Activated T-helper 17 cell treated with anti-CD3 and anti-CD28 coated beads, Interleukin-2, amount 50 U/mL, for 72 hours (primary cell): ENCODE results near the gene NME2. TPM values are rescaled to one million over a fixed set of nuclear protein-coding genes. Genes with fewer than 3 reads are reported as not detected.
"Not testable (repeated sequence)": the region's sequence is repeated elsewhere in the genome, so short reads cannot be mapped to it uniquely, and the experiment has no call there.

Experiments
- ATAC-seq: fragments of 150-1000 bp; cut with Tn5 transposase; replicated peaks from 2 replicates; pipeline ENCODE4 v1.10.0; 2021; ENCODE audit warnings: mild to moderate bottlenecking, moderate library complexity
- H3K27ac Mint-ChIP-seq: one replicate; pipeline ENCODE4 v1.8.0; 2022; ENCODE audit warnings: mixed read lengths
- H3K27me3 Mint-ChIP-seq: one replicate; pipeline ENCODE4 v1.8.0; 2022; ENCODE audit warnings: mixed read lengths
- H3K36me3 Mint-ChIP-seq: one replicate; pipeline ENCODE4 v1.8.0; 2022; ENCODE audit warnings: low read depth, mild to moderate bottlenecking, mixed read lengths
- H3K4me1 Mint-ChIP-seq: one replicate; pipeline ENCODE4 v1.8.0; 2022; ENCODE audit warnings: mixed read lengths
- H3K4me3 Mint-ChIP-seq: one replicate; pipeline ENCODE4 v1.8.0; 2022; ENCODE audit warnings: mild to moderate bottlenecking, mixed read lengths
- H3K9me3 Mint-ChIP-seq: one replicate; pipeline ENCODE4 v1.8.0; 2022; ENCODE audit warnings: mixed read lengths
- total RNA-seq, 2 donors: library from RNA; stranded (reverse); gene quantifications; one replicate each; pipeline ENCODE4 v1.2.3, GENCODE V29; 2022

NME2 gene
- total RNA-seq, 2 donors from 2014 or later: 489 to 772 TPM

DNA sequence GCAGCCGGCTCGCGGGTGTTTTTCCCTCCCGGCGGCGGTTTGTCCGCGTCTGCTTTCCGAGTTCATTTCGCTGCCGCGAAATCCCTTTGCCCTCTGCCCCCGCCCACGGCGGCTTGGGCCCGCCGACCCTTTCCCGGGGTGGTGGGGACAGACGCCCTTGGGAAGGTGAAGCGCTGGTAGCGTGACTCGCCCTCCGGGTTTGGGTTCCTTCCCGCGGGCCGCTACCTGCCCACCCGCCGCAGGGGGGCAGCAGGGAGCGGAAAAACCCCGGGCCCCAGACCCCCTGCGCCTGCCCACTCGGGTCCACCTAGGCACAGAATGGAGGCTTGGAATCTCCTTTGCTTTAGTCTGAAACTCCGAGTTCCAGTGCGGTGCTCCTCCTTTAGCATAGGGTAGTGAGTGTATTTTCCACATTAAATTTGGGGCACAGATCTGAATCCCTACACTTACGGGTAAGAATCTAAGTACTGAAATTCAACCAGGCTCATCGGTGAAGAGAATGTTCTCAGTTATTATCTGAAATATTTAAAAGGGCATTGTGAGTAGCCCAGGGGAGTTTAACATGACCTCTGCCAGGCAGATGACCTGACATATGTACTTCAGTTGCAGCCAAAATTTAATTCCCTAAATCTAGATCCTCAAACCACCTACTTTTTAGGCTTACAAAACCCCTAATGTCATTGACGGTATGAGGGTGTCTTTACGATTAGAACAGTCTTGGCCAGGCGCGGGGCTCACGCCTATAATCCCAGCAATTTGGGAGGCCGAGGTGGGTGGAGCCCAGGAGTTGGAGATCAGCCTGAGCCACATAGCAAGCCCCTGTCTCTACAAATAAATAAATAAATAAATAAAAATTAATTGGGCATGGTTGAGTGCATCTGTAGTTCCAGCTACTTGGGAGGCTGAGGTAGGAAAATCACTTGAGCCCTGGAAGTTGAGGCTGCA, 1.0 kb downstream of the NME2 start:
- Mint-ChIP-seq H3K4me3 (peak overlapping the region; percentile 88), H3K9me3 (no peaks in the 10 kb centered on the region), H3K36me3 (peaks cover 83% of the 10 kb centered on the region), H3K4me1 (peaks cover 25% of the 10 kb centered on the region), H3K27me3 (no peaks in the 10 kb centered on the region), H3K27ac (peak overlapping the region; percentile 82)
- ATAC-seq: peak; percentile 63

DNA sequence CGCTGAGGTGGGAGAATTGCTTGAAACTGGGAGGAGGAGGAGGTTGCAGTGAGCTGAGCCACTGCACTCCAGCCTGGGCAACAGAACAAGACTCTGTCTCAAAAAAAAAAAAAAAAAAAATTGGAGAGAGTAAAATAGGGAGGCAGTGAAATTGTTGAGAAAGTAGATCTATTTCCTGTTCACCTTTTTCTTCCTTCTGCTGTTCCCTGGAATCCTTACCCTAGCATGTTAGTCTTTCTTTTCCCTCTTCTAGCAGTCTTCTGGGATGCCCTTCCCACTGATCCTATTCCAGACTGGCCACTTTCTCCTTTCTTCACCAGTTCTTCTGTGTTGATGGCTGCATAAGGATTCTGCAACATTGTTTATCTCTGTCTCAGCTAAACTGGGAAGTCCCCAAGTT, 3.1 kb downstream of the NME2 start:
- peaks cover 25% of the 10 kb centered on the region for H3K4me1 Mint-ChIP-seq
- H3K27ac Mint-ChIP-seq: peak overlapping the region; percentile 81
- no peak for ATAC-seq
- H3K9me3 Mint-ChIP-seq: no peaks in the 10 kb centered on the region
- peak overlapping the region; percentile 29 for H3K4me3 Mint-ChIP-seq
- peaks cover 80% of the 10 kb centered on the region for H3K36me3 Mint-ChIP-seq
- H3K27me3 Mint-ChIP-seq: no peaks in the 10 kb centered on the region

- no peak for ATAC-seq
- H3K36me3 Mint-ChIP-seq: peaks cover 81% of the 10 kb centered on the region
- H3K4me1 Mint-ChIP-seq: peaks cover 17% of the 10 kb centered on the region
- no peak overlapping the region for H3K27ac Mint-ChIP-seq
- H3K27me3 Mint-ChIP-seq: no peaks in the 10 kb centered on the region
- no peak overlapping the region for H3K4me3 Mint-ChIP-seq
- no peaks in the 10 kb centered on the region for H3K9me3 Mint-ChIP-seq
Measured at GRCh38 chr17:51170736-51171135, 4.5 kb downstream of the NME2 start.

DNA sequence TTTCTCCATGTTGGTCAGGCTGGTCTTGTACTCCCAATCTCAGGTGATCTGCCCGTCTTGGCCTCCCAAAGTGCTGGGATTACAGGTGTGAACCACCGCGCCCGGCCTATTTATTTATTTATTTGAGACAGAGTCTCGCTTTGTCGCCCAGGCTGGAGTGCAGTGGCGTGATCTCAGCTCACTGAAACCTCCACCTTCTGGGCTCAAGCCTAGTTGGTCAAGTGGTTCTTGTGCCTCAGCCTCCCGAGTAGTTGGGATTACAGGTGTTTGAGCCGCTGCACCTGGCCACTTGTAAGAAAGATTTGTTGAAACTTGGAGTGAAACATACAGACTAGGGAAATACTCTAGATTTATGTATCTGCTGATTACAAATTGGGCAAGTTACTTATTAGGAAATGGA, 5.8 kb downstream of the NME2 start:
- peaks cover 15% of the 10 kb centered on the region for H3K4me1 Mint-ChIP-seq
- not testable (repeated sequence) for H3K27me3 Mint-ChIP-seq, H3K4me3 Mint-ChIP-seq, H3K27ac Mint-ChIP-seq, ATAC-seq, H3K9me3 Mint-ChIP-seq
- peaks cover 80% of the 10 kb centered on the region for H3K36me3 Mint-ChIP-seq

DNA sequence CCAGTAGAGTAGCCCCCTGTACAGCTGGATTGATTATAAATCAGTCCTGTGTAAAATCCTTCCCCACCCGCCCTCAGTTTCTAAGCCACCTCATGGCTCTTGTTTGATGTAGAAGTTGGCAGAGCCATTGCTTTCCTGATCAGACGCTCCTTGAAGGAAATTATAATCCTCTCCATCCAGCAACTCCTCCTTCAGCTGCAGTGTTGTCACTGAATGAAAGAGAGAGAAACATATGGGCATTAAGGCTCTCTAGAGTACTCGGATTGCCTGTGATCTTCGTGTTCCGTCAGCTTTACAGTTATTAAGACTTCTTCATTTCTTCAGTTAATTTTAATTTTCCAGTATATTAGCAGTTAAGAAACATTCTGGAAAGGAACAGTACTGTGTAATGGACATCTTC, 14.3 kb downstream of the NME2 start:
- no peak overlapping the region for H3K27ac Mint-ChIP-seq
- no peak for ATAC-seq
- peaks cover 70% of the 10 kb centered on the region for H3K36me3 Mint-ChIP-seq
- no peak overlapping the region for H3K4me3 Mint-ChIP-seq
- H3K27me3 Mint-ChIP-seq: no peaks in the 10 kb centered on the region
- H3K9me3 Mint-ChIP-seq: no peaks in the 10 kb centered on the region
- no peaks in the 10 kb centered on the region for H3K4me1 Mint-ChIP-seq

DNA sequence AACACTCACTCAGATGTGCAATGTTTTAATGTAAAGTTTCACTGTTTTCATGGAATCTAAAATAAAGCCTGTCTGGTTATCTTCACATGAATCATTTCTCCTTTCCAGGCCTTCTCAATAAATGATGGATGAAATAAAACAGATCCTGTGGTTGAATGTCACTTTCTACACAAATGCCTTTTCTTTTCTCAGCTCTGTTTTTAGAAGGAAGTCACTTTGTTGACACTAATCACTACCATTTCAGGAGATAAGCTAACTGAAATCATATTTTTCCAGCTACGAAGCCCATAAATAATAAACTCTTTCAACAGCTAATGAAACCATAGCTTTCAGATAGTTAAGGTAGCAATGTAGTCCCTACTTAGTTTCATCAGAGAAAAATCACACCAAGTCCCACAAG, 17.9 kb downstream of the NME2 start:
- Mint-ChIP-seq H3K9me3 (no peaks in the 10 kb centered on the region), H3K36me3 (peaks cover 91% of the 10 kb centered on the region), H3K4me1 (peaks cover 5% of the 10 kb centered on the region), H3K27ac (peak overlapping the region; percentile 40), H3K27me3 (no peaks in the 10 kb centered on the region), H3K4me3 (no peak overlapping the region)
- ATAC-seq: no peak

DNA sequence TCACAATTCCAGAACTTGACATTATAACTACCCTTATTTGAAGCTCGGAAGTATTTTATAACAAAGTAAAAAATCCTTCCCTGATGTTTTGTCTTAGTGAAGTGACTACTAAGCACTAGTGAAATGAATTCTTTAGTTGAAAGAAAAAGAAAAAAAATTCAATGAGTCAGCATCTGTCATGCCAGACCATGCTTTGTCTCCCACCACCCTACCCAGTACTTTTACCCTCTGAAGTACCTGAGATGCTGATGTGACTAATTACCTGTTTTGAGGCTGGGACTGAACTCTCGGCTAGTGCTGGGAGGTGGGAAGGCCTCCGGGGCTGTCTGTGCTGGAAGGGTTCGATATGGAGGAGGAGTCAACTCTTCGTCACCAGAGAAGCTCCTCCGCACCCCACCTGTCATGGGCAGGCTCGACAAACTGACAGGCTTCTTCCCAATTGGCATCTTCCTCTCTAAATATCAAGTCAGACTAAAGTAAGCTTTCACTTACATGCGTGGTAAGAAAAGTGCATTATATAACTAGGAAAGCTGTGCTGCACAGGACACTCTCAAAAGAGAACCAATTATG, 19.6 kb downstream of the NME2 start:
- Mint-ChIP-seq H3K27ac (no peak overlapping the region), H3K36me3 (peaks cover 95% of the 10 kb centered on the region), H3K27me3 (no peaks in the 10 kb centered on the region), H3K4me3 (no peak overlapping the region), H3K9me3 (no peaks in the 10 kb centered on the region), H3K4me1 (peaks cover 5% of the 10 kb centered on the region)
- no peak for ATAC-seq

GRCh38 chr17:51188271-51188833, 22.1 kb downstream of the NME2 start:
- Mint-ChIP-seq H3K27ac (no peak overlapping the region), H3K36me3 (peaks cover 96% of the 10 kb centered on the region), H3K9me3 (no peaks in the 10 kb centered on the region), H3K4me3 (no peak overlapping the region), H3K27me3 (no peaks in the 10 kb centered on the region), H3K4me1 (peaks cover 5% of the 10 kb centered on the region)
- ATAC-seq: no peak

GRCh38 chr17:51189162-51189561, 23.0 kb downstream of the NME2 start:
- Mint-ChIP-seq H3K27ac (no peak overlapping the region), H3K9me3 (no peaks in the 10 kb centered on the region), H3K4me3 (no peak overlapping the region), H3K4me1 (peaks cover 5% of the 10 kb centered on the region), H3K36me3 (peaks cover 95% of the 10 kb centered on the region), H3K27me3 (no peaks in the 10 kb centered on the region)
- no peak for ATAC-seq

GRCh38 chr17:51189628-51190027, 23.4 kb downstream of the NME2 start:
- H3K36me3 Mint-ChIP-seq: peaks cover 95% of the 10 kb centered on the region
- H3K27ac Mint-ChIP-seq: no peak overlapping the region
- peaks cover 5% of the 10 kb centered on the region for H3K4me1 Mint-ChIP-seq
- no peak overlapping the region for H3K4me3 Mint-ChIP-seq
- no peaks in the 10 kb centered on the region for H3K27me3 Mint-ChIP-seq
- ATAC-seq: no peak
- H3K9me3 Mint-ChIP-seq: no peaks in the 10 kb centered on the region

- no peak for ATAC-seq
- H3K4me1 Mint-ChIP-seq: no peaks in the 10 kb centered on the region
- H3K36me3 Mint-ChIP-seq: peaks cover 79% of the 10 kb centered on the region
- H3K27me3 Mint-ChIP-seq: no peaks in the 10 kb centered on the region
- H3K27ac Mint-ChIP-seq: no peak overlapping the region
- H3K4me3 Mint-ChIP-seq: no peak overlapping the region
- H3K9me3 Mint-ChIP-seq: no peaks in the 10 kb centered on the region
Measured at GRCh38 chr17:51191895-51192294, 25.7 kb downstream of the NME2 start.

- Mint-ChIP-seq H3K4me1 (no peaks in the 10 kb centered on the region), H3K4me3 (no peak overlapping the region), H3K9me3 (no peaks in the 10 kb centered on the region), H3K27ac (peak overlapping the region; percentile 9), H3K36me3 (peaks cover 78% of the 10 kb centered on the region), H3K27me3 (no peaks in the 10 kb centered on the region)
- ATAC-seq: no peak
Measured at GRCh38 chr17:51197754-51198153, 31.5 kb downstream of the NME2 start.

DNA sequence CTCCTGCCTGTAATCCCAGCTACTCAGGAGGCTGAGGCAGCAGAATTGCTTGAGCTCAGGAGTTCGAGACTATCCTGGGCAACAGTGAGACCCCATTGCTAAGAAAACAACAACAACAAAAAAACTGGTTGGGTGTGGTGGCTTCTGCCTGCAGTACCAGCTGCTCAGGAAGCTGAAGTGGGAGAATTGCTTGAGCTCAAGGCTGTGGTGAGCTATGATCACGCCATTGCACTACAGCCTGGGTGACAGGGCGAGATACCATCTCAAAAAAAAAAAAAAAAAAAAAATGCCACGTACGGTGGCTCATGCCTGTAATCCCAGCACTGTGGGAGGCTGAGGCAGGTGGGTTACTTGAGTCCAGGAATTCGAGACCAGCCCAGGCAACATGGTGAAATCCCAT, 34.1 kb downstream of the NME2 start:
- H3K4me1 Mint-ChIP-seq: no peaks in the 10 kb centered on the region
- H3K9me3 Mint-ChIP-seq: no peaks in the 10 kb centered on the region
- H3K4me3 Mint-ChIP-seq: no peak overlapping the region
- H3K27ac Mint-ChIP-seq: no peak overlapping the region
- ATAC-seq: peak; percentile 23
- peaks cover 79% of the 10 kb centered on the region for H3K36me3 Mint-ChIP-seq
- H3K27me3 Mint-ChIP-seq: no peaks in the 10 kb centered on the region

DNA sequence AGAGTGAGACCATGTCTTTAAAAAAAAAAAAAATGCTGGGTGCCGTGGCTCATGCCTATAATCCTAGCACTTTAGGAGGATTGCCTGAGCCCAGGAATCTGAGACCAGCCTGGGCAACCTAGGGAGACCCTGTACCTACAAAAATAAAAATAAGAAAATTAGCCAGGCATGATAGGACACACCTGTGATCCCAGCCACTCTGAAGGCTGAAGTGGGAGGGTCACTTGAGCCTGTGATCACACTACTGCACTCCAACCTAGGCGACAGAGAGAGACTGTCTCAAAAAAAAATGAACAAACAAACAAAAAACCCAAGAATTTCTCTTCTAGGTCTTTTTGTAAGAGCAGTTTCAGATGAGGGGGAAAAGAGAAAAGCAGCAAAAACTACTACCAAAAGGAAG, 34.6 kb downstream of the NME2 start:
- Mint-ChIP-seq H3K9me3 (no peaks in the 10 kb centered on the region), H3K27ac (peak overlapping the region; percentile 67), H3K4me3 (no peak overlapping the region), H3K4me1 (no peaks in the 10 kb centered on the region), H3K36me3 (peaks cover 85% of the 10 kb centered on the region), H3K27me3 (no peaks in the 10 kb centered on the region)
- no peak for ATAC-seq

DNA sequence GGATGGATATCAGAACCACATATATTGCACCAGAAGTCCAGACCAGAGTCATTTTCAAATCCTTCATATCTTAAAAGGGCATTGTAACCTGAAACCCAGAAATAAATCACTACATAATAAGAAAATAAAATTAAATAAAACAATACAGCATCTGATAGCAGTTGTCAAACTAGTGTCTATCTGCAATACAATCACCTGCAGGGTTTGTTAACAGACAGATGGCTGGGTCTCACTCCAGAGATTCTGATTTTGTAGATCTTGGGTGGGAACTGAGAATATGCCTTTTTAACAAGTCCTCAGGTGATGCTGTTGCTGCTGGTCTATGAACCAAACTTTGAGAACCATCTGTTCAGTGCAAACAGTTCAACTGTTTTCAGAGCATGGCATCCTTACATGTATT, 37.6 kb downstream of the NME2 start:
- Mint-ChIP-seq H3K4me1 (no peaks in the 10 kb centered on the region), H3K27ac (no peak overlapping the region), H3K9me3 (no peaks in the 10 kb centered on the region), H3K36me3 (peaks cover 94% of the 10 kb centered on the region), H3K4me3 (no peak overlapping the region), H3K27me3 (no peaks in the 10 kb centered on the region)
- no peak for ATAC-seq
